Mucosa of rectum (tissue), 2 donors: ENCODE measurements around the gene GRXCR2.

ENCODE experiments used
- H3K27ac ChIP-seq, 2 donors: one replicate each; pipeline ENCODE4 v1.7.0; 2013; ENCODE audit warnings: inconsistent platforms in 2 of 2, low read depth in 2 of 2, low read length in 2 of 2
- H3K27me3 ChIP-seq, 2 donors: one replicate each; pipeline ENCODE4 v1.7.0; 2013; ENCODE audit warnings: low read length in 2 of 2; ENCODE audit not compliant: control insufficient read depth in 2 of 2, insufficient read depth in 2 of 2
- H3K36me3 ChIP-seq, 2 donors: one replicate each; pipeline ENCODE4 v1.7.0; 2013; ENCODE audit warnings: low read length in 2 of 2; ENCODE audit not compliant: control insufficient read depth in 2 of 2, insufficient read depth in 2 of 2
- H3K4me1 ChIP-seq, 2 donors: one replicate each; pipeline ENCODE4 v1.7.0; 2013; ENCODE audit warnings: low read length in 2 of 2, mild to moderate bottlenecking in 1 of 2; ENCODE audit not compliant: control insufficient read depth in 2 of 2, insufficient read depth in 2 of 2
- H3K4me3 ChIP-seq, 2 donors: one replicate each; pipeline ENCODE4 v1.7.0; 2013; ENCODE audit warnings: low read length in 2 of 2
- H3K9ac ChIP-seq, 2 donors: one replicate each; pipeline ENCODE4 v1.7.0; 2013; ENCODE audit warnings: low read length in 2 of 2, low read depth in 1 of 2, mild to moderate bottlenecking in 1 of 2
- H3K9me3 ChIP-seq, 2 donors: one replicate each; pipeline ENCODE4 v1.7.0; 2013; ENCODE audit warnings: low read length in 2 of 2; ENCODE audit not compliant: control insufficient read depth in 2 of 2
- donor health status: healthy.
- donor health status: Normal muscosa, but diverticular disease.

GRXCR2 gene

GRCh38 chr5:145829708-145830361, 43.0 kb downstream of the GRXCR2 start:
- no peaks in the 10 kb centered on the region for H3K36me3 ChIP-seq
- no peaks in the 10 kb centered on the region for H3K9me3 ChIP-seq
- H3K27ac ChIP-seq = no peak overlapping the region
- no peak overlapping the region for H3K4me3 ChIP-seq
- peaks cover 18 to 22% of the 10 kb centered on the region in 2 donors for H3K4me1 ChIP-seq
- H3K27me3 ChIP-seq = no peaks in the 10 kb centered on the region
- no peak overlapping the region for H3K9ac ChIP-seq

DNA sequence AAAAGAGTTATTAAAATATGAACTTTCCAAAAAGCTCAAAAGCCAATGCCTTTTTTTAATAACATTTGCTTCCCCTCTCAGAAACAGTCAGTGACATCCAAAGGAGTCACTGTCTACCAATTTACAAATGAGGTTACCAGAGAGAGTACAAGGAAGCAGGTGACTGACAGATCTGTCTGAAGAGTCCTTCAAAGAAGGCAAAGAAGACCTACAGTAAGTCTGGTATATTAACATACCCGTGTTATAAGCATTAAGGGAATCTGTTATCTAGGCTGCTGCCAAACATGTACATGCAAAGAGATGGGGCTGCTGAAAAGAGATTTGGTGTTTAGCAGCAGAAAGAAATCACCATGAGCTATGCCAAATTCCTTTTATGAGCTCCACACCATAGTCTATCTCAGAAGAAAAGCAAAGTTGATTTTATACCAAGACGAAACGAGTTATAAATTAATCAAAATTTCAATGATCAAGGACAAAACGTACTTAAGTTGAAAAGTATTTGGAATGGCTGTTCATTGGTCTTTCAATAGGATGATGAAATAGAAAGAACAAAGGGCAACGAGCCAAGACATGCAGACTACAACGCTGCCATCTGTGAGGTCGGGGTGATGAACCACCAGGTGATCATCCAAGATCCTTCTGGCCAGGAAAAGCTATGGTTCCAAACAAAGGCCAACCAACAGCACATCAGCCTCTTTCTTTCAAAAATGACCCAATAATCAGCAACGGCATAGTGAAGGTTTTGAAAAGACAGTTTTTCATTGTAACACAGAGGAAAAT, 45.7 kb downstream of the GRXCR2 start:
- no peaks in the 10 kb centered on the region for H3K27me3 ChIP-seq
- H3K9me3 ChIP-seq = no peaks in the 10 kb centered on the region
- H3K9ac ChIP-seq = no peak overlapping the region
- H3K4me1 ChIP-seq = peaks cover 11 to 12% of the 10 kb centered on the region in 2 donors
- no peak overlapping the region for H3K4me3 ChIP-seq
- no peak overlapping the region for H3K27ac ChIP-seq
- H3K36me3 ChIP-seq = no peaks in the 10 kb centered on the region

- Histone ChIP-seq H3K4me1 (peaks cover 5 to 12% of the 10 kb centered on the region in 2 donors), H3K9ac (no peak overlapping the region), H3K36me3 (peaks cover 0 to 5% of the 10 kb centered on the region in 2 donors), H3K9me3 (no peaks in the 10 kb centered on the region), H3K27me3 (no peaks in the 10 kb centered on the region), H3K27ac (no peak overlapping the region), H3K4me3 (no peak overlapping the region)
These were observed 47.0 kb downstream of the GRXCR2 start for GRCh38 chr5:145825751-145826180.

DNA sequence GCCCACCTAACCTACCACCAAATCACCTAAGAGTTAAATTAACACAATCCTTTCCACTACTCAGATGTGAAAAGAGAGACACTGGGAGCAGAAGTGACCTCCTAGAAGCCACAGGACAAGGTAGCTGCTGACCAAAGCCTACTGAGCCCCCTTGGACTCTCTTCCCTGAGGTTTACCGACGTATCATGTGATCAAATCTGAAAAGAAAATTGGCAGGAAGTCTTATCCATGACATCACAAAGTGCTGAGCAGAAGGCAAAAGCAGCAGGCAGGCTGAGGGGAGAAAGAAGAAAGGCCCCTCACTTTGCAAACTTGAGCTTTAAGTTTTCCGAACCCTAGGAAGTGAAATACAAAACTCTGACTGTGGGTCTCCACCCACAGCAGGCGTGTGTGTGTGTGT, 48.8 kb downstream of the GRXCR2 start:
- H3K9ac ChIP-seq = no peak overlapping the region
- no peak overlapping the region for H3K27ac ChIP-seq
- H3K4me3 ChIP-seq = no peak overlapping the region
- peaks cover 3 to 4% of the 10 kb centered on the region in 2 donors for H3K4me1 ChIP-seq
- peaks cover 3 to 9% of the 10 kb centered on the region in 2 donors for H3K36me3 ChIP-seq
- no peaks in the 10 kb centered on the region for H3K27me3 ChIP-seq
- H3K9me3 ChIP-seq = no peaks in the 10 kb centered on the region

DNA sequence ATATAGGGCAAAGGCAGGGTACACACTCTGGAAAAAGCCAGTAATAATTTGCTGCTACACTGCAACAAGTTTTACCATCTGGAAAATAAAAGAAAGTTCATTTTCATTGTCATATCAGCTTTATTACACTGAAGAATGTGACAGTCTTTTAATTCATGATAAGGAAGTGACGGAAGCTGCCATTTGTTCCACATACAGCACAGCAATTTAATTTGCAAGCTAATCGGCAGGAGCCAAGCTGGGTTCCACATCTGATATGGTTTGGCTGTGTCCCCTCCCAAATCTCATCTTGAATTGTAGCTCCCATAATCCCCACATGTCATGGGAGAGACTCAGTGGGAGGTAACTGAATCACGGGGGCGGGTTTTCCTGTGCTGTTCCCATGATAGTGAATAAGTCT, 54.2 kb downstream of the GRXCR2 start:
- peaks cover 9 to 26% of the 10 kb centered on the region in 2 donors for H3K36me3 ChIP-seq
- no peaks in the 10 kb centered on the region for H3K27me3 ChIP-seq
- no peaks in the 10 kb centered on the region for H3K4me1 ChIP-seq
- no peak overlapping the region for H3K9ac ChIP-seq
- no peak overlapping the region for H3K4me3 ChIP-seq
- no peaks in the 10 kb centered on the region for H3K9me3 ChIP-seq
- no peak overlapping the region for H3K27ac ChIP-seq

GRCh38 chr5:145812877-145813276, 59.9 kb downstream of the GRXCR2 start:
- Histone ChIP-seq H3K36me3 (peaks cover 17 to 26% of the 10 kb centered on the region in 2 donors), H3K9me3 (no peaks in the 10 kb centered on the region), H3K4me1 (no peaks in the 10 kb centered on the region), H3K9ac (no peak overlapping the region), H3K27me3 (no peaks in the 10 kb centered on the region), H3K4me3 (no peak overlapping the region), H3K27ac (no peak overlapping the region)

- Histone ChIP-seq H3K9me3 (no peaks in the 10 kb centered on the region), H3K27me3 (no peaks in the 10 kb centered on the region), H3K4me1 (no peaks in the 10 kb centered on the region), H3K36me3 (peaks cover 17 to 26% of the 10 kb centered on the region in 2 donors), H3K27ac (no peak overlapping the region), H3K9ac (no peak overlapping the region), H3K4me3 (no peak overlapping the region)
These were observed 60.8 kb downstream of the GRXCR2 start for GRCh38 chr5:145811834-145812625.
